GM12892 (cell line): ENCODE results near the gene ASCL4. TPM values are rescaled to one million over a fixed set of nuclear protein-coding genes. Genes with fewer than 3 reads are reported as not detected.
"Not testable (repeated sequence)": the region's sequence is repeated elsewhere in the genome, so short reads cannot be mapped to it uniquely, and the experiment has no call there.

Source experiments
- DNase-seq: peaks from one replicate; pipeline ENCODE4 v3.0.0; 2011; ENCODE audit not compliant: insufficient read length
- FAIRE-seq: peaks from 2 replicates; lab custom pipeline; 2011; peaks lifted over from hg19 to GRCh38; lab: Jason Lieb, UNC
- POLR2A ChIP-seq: IDR thresholded peaks from 2 replicates; pipeline ENCODE4 v1.6.1; 2011; ENCODE audit warnings: low read depth, low read length, control low read depth
- POLR2AphosphoS5 ChIP-seq: IDR thresholded peaks from 2 replicates; pipeline ENCODE4 v1.6.1; 2011; ENCODE audit warnings: low read depth, low read length, control low read depth
- TAF1 ChIP-seq: IDR thresholded peaks from 2 replicates; pipeline ENCODE4 v1.6.1; 2011; ENCODE audit warnings: low read depth, mild to moderate bottlenecking, control low read depth, low read length, borderline replicate concordance
- polyA plus RNA-seq: library from polyadenylated mRNA; unstranded; fragments of >200 nt; gene quantifications from one replicate; pipeline ENCODE4 v1.2.1, GENCODE V29; 2012; ENCODE audit warnings: missing spikeins, inconsistent platforms; ENCODE audit not compliant: missing spikeins

Gene ASCL4, protein sequence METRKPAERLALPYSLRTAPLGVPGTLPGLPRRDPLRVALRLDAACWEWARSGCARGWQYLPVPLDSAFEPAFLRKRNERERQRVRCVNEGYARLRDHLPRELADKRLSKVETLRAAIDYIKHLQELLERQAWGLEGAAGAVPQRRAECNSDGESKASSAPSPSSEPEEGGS
- not detected for polyA plus RNA-seq

- no peak for DNase-seq
- TF ChIP-seq POLR2AphosphoS5 (no peak), TAF1 (no peak), POLR2A (no peak)
- no peak for FAIRE-seq
These were observed at the start of gene ASCL4 for GRCh38 chr12:107774349-107775029. Gene ASCL4, plus strand, starts transcription at chr12:107774704. Its CDS starts 515 bp downstream, at chr12:107775219.

- DNase-seq, FAIRE-seq: not testable (repeated sequence)
These were observed 47.2 kb upstream of the ASCL4 start for GRCh38 chr12:107727327-107727726.

DNA sequence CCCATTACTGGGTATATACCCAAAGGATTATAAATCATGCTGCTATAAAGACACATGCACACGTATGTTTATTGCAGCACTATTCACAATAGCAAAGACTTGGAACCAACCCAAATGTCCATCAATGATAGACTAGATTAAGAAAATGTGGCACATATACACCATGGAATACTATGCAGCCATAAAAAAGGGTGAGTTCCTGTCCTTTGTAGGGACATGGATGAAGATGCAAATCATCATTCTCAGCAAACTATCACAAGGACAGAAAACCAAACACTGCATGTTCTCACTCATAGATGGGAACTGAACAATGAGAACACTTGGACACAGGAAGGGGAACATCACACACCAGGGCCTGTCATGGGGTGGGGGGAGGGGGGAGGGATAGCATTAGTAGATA is 46.8 kb upstream of the ASCL4 start:
- not testable (repeated sequence) for DNase-seq, FAIRE-seq

DNA sequence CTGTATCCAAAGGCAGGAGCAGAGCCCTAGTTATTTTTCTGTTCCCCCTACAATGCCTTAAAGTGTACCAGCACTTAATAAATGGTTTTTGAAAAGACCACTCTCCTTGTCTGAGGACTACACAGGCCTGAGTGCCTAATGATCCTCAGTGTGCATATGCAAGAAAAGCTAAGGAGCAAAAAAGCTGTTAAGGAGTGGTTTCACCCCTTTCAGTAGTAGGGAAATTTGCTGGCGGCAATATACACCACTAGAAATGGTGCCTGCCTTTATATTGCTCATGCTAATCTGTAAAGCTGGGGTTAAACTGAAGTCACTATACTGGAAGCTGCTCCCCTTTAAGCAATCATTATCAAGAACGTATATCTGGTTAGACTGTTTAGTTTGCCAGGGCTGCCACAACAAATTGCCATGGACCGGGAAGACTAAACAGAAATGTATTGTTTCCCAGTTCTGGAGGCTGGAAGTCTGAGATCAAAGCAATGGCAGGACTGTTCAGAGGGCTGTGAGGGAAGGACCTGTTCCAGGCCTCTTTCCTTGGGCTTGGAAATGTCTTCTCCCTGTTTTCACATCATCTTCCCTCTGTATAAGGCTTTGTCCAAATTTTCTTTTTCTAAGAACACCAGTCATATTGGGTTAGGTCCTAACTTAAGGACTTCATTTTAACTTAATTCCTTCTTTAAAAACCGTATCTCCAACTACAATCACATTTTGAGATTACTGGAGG is 43.7 kb upstream of the ASCL4 start:
- FAIRE-seq (no peak), DNase-seq (no peak)
- TF ChIP-seq POLR2AphosphoS5 (no peak), TAF1 (no peak), POLR2A (no peak)

DNA sequence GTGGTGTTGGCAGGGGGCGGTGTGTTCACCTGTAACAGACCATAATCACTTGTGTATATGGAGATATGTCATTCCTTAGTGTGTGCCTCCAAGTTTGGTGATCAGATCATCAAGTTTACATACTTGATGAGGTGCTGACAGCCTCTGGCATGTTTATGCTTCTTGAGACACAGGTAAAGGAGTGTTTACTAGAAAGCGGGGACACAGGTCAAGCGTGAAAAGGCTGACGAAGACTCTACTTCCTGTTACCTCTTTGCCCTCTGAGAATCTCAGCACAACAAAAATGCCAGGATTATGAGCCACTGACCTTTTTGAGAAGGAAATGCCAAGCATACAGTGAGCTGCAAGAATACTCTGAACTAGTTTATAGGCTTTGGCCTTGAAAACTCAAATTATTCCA is 43.1 kb upstream of the ASCL4 start:
- FAIRE-seq (peak; percentile 24), DNase-seq (no peak)
- no peak for TF ChIP-seq POLR2A
- no peak for TF ChIP-seq POLR2AphosphoS5
- no peak for TF ChIP-seq TAF1

DNA sequence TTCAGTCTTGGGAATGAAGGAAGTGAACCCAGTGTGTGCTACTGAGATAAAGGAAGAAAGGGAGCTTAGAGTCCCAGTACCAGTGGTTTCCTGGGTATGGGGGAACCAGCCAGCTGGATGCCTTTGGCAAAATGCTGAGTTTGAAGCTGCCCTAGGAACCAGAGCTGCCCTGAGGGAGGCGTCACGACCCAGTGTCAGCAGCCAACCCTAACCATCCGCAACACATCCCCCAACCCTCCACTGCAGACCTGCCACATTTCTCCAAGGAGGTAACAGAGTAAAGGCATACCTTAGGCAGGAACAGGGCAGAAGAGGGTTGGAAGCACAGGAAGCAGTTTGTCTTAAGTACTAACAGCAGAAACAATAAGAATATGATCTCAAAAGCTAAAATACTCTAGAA is 42.1 kb upstream of the ASCL4 start:
- no peak for FAIRE-seq
- TF ChIP-seq TAF1, result no peak
- no peak for TF ChIP-seq POLR2A
- TF ChIP-seq POLR2AphosphoS5, result peak; percentile 47; the same call in 1 of the 2 replicates

DNA sequence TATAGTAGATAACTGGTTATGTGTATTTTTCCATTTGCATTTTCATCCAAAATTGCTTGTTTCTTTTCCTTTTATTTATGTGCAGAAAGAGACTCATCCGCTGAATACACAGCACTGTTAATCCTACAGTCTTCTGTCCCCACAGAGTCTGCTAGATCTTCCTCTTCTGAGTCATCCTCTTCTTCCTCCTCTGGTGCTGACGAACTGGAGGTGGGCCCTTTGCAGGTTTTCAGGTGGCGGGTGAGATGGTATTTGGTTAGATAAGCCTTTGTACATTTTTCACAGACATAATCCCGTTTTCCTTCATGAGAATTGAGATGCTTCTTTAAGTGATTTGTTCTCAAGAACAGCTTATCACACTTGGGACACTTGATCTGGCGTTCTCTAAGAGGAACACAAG is 40.4 kb upstream of the ASCL4 start:
- TF ChIP-seq TAF1, result no peak
- TF ChIP-seq POLR2A, result no peak
- no peak for TF ChIP-seq POLR2AphosphoS5
- FAIRE-seq (no peak), DNase-seq (no peak)

More for the DNA sequence above, 42.1 kb upstream of the ASCL4 start:
- no peak for DNase-seq

- no peak for DNase-seq
- no peak for FAIRE-seq
- TF ChIP-seq POLR2A (no peak), TAF1 (no peak), POLR2AphosphoS5 (no peak)
These were observed 38.7 kb upstream of the ASCL4 start for GRCh38 chr12:107735763-107736162.

DNA sequence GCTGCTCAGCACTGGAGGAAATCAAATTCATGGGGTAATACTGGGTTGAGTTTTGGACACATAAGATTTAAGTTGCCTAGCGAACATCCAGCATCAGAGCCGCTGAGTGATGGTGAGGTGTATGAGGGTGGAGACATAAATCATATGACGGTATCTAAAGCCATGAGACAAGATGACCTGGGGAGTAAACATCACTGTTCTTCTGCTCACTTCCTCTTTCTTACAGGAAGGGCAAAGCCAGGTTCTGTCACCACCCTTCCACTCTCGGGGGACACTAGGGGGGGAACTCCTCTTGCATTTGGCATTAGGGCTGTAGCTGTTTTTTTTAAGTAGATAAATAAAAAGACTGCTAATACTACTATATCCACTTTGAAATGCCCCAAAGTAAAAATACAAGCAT is 37.6 kb upstream of the ASCL4 start:
- TF ChIP-seq POLR2A (peak; percentile 29; the same call in 1 of the 2 replicates), POLR2AphosphoS5 (no peak), TAF1 (no peak)
- peak; percentile 77 for FAIRE-seq
- DNase-seq, result peak; percentile 41

DNA sequence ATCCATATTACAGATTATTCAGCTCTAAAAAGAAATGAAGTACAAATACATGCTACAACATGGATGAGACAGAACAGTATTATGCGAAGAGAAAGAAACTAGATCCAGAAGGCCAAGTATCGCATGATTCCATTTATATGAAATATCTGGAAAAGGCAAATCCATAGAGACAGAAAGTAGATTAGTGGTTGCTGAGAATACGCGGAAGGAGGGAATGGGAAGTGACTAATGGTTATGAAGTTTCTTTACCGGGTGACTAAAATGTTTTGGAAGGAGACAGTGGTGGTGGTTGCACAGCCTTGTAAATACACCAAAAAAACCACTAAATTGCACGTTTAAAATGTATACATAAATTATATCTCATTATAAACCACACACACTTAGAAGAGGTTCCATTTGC is 26.0 kb upstream of the ASCL4 start:
- DNase-seq (no peak), FAIRE-seq (no peak)
- no peak for TF ChIP-seq TAF1
- TF ChIP-seq POLR2A, result no peak
- no peak for TF ChIP-seq POLR2AphosphoS5

- DNase-seq (no peak), FAIRE-seq (no peak)
- TF ChIP-seq TAF1 (no peak), POLR2AphosphoS5 (no peak), POLR2A (no peak)
These were observed 25.4 kb upstream of the ASCL4 start for GRCh38 chr12:107749083-107749482.

GRCh38 chr12:107759410-107759809 is 15.1 kb upstream of the ASCL4 start:
- TF ChIP-seq POLR2A (no peak), TAF1 (no peak), POLR2AphosphoS5 (no peak)
- no peak for FAIRE-seq
- DNase-seq, result no peak
